Measurements from ENCODE around the gene PMF1.

The PMF1 gene

DNA sequence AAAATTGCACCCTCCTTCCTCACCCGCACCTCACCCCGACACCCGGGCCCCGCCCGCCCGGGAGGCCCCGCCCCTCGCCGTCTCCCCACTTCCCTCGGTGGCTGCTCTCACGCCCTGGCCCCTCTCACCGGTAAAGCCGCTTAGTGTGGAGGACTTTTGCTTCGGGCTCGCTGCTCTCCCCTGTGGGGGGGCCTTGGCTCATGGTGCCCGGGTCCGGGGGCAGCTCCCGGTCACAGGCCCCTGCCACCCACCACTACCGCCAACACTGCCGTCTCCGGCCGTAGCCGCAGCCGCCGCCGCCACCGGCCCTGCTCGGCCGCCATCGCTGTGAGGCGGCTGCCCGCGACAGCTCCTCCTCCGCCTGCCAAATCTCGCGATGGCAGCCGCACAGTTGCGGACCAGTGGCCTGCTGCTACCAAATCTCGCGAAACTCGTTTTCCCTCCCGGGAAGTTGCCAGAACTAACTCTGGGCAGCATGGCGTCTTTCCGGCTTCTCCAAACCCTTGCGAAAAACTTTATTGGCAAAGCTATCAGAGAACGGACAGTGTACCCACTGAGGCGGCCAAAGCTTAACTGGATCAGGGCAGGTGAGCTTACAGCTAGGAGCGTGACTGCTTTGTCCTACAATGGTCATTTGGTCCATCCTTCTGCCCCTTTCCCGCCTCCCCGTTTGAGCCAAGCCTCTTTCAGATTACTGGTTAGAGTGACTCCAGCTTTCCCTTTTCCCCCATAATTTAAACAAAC lies 69.8 kb downstream of the PMF1 start, which contains the start of gene SMG5:
TSS of gene SMG5 (minus strand) at position 347 of the 744 bp plus-strand sequence. CDS start at position 202, 145 bp downstream.
- peak; percentile 95 for DNase-seq (ENCODE audit: low spot score)
- in situ Hi-C loops (cut with MboI; ENCODE audit: low sequenced_read_pairs, unreplicated experiment), result no loop called here
- TF ChIP-seq, protein P1, sequence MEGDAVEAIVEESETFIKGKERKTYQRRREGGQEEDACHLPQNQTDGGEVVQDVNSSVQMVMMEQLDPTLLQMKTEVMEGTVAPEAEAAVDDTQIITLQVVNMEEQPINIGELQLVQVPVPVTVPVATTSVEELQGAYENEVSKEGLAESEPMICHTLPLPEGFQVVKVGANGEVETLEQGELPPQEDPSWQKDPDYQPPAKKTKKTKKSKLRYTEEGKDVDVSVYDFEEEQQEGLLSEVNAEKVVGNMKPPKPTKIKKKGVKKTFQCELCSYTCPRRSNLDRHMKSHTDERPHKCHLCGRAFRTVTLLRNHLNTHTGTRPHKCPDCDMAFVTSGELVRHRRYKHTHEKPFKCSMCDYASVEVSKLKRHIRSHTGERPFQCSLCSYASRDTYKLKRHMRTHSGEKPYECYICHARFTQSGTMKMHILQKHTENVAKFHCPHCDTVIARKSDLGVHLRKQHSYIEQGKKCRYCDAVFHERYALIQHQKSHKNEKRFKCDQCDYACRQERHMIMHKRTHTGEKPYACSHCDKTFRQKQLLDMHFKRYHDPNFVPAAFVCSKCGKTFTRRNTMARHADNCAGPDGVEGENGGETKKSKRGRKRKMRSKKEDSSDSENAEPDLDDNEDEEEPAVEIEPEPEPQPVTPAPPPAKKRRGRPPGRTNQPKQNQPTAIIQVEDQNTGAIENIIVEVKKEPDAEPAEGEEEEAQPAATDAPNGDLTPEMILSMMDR (IDR thresholded peaks at IDR 0.05; ENCODE audit: borderline replicate concordance, control extremely low read depth, extremely low read depth, insufficient read depth, missing control alignments), result no peak

DNA sequence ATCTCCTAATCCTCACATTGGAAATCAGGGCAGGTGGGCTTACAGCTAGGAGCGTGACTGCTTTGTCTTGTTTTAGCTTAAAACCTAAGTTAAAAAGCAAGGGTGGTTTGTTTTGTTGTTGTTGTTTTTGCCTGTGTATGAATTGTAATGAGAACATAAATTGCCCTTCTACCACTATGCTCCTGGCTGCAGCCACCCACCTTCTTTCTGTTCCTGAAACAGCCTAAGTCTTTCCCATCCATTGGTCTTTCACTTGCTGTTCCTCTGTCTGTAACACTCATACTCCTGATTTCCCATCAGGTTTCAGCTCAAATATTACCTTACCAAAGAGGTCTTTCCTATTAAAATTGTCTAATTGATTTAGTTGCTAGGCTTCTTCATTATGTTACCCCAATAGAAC lies 70.7 kb downstream of the PMF1 start:
- peak; percentile 12 for DNase-seq (ENCODE audit: low spot score)
- TF ChIP-seq, protein P1 (IDR thresholded peaks at IDR 0.05; ENCODE audit: borderline replicate concordance, control extremely low read depth, extremely low read depth, insufficient read depth, missing control alignments), result no peak
- in situ Hi-C loops (cut with MboI; ENCODE audit: low sequenced_read_pairs, unreplicated experiment), result no loop called here

DNA sequence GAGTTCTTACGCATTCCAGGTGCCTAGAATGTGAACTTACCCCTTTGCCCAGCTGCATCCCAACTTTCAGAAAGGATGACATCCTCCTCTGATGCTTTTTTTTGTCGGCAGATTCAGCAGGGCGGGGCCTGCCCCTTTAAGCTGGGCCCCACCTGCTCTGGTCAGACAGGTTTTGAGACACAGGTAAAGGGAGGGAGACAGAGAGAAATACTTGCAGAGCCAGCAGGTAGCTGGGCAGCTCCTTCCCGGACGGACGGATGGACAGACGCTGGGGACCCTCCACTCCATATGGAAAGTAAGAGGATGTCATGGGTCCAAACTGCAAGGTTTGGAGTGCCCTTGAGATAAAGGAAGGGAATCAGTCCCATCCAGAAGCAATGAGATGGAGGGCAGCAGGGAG lies 71.3 kb downstream of the PMF1 start, which contains the start of gene TMEM79:
TSS of gene TMEM79 (plus strand) at position 214 of the 400 bp plus-strand sequence. CDS start 902 bp downstream, outside the sequence.
- in situ Hi-C loops (cut with MboI; ENCODE audit: low sequenced_read_pairs, unreplicated experiment), result no loop called here
- DNase-seq (ENCODE audit: low spot score), result no peak

DNA sequence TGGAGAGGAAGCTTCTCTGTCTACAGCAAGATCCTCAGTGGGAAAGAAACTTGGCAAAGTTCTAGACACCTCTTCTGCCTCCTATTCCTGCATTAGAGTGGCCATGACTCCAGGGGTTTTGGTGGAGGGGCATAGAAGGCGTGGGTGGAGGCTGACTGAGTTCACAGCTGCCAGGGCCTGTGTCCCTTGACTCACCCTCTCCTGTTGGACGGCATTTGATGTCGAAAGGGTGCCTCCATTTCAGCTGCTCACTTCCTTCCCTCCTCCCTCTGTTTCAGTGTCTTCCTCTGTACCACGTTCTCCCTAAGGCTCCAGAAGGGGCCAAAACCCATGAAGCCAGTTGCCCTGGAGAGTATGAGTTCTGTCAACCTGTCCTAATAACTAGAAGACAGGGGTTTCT lies 72.0 kb downstream of the PMF1 start:
- TF ChIP-seq, protein P1 (IDR thresholded peaks at IDR 0.05; ENCODE audit: borderline replicate concordance, control extremely low read depth, extremely low read depth, insufficient read depth, missing control alignments), result no peak
- in situ Hi-C loops (cut with MboI; ENCODE audit: low sequenced_read_pairs, unreplicated experiment), result no loop called here
- DNase-seq (ENCODE audit: low spot score), result no peak

More for the DNA sequence above, 71.3 kb downstream of the PMF1 start, which contains the start of gene TMEM79:
- TF ChIP-seq, protein P1 (IDR thresholded peaks at IDR 0.05; ENCODE audit: borderline replicate concordance, control extremely low read depth, extremely low read depth, insufficient read depth, missing control alignments), result no peak

DNA sequence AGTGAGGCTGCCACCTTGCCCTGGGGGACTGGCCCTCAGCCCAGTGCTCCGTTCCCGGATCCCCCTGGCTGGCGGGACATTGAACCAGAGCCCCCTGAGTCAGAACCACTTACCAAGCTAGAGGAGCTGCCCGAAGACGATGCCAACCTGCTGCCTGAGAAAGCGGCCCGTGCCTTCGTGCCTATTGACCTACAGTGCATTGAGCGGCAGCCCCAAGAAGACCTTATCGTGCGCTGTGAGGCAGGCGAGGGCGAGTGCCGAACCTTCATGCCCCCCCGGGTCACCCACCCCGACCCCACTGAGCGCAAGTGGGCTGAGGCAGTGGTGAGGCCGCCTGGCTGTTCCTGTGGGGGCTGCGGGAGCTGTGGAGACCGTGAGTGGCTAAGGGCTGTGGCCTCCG lies 72.6 kb downstream of the PMF1 start:
- in situ Hi-C loops (cut with MboI; ENCODE audit: low sequenced_read_pairs, unreplicated experiment), result no loop called here
- no peak for DNase-seq (ENCODE audit: low spot score)
- TF ChIP-seq, protein P1 (IDR thresholded peaks at IDR 0.05; ENCODE audit: borderline replicate concordance, control extremely low read depth, extremely low read depth, insufficient read depth, missing control alignments), result no peak

DNA sequence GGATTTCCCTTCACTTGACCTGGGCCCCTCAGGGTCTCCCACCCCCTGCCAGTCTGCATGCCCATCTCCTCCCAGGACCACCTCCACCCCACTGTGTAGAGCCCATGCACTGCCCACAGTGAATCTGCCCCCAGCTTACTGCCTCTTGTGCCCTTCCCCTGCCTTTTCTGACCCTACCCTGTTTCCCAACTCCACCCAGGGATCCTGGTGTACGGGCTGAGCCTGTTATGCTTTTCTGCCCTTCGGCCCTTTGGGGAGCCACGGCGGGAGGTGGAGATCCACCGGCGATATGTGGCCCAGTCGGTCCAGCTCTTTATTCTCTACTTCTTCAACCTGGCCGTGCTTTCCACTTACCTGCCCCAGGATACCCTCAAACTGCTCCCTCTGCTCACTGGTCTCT lies 73.3 kb downstream of the PMF1 start:
- in situ Hi-C loops (cut with MboI; ENCODE audit: low sequenced_read_pairs, unreplicated experiment), result no loop called here
- TF ChIP-seq, protein P1 (IDR thresholded peaks at IDR 0.05; ENCODE audit: borderline replicate concordance, control extremely low read depth, extremely low read depth, insufficient read depth, missing control alignments), result no peak
- no peak for DNase-seq (ENCODE audit: low spot score)

Measured in GM13976 (cell line).